ENCODE measurements around the gene DENND1C. TPM values are rescaled to one million over a fixed set of nuclear protein-coding genes. Genes with fewer than 3 reads are reported as not detected.
A peak's percentile ranks its signal among the peaks of the same experiment; 100 is the strongest.

The DENND1C gene
- polyA plus RNA-seq, 3 donors, result 11.2 to 60.2 (median 20.5) TPM

GRCh38 chr19:6480848-6481415, 655 bp downstream of the DENND1C start:
- TF ChIP-seq CTCF (IDR thresholded peaks at IDR 0.05), result no peak
- peaks cover 15 to 21% of the 10 kb centered on the region in 2 donors for H3K4me1 ChIP-seq (ENCODE audit: control insufficient read depth in 1 of 2, insufficient read depth in 2 of 2, low read length in 2 of 2)
- 6% methylated on average over 3 of the region's 10 CpGs for WGBS (ENCODE audit: insufficient coverage)
- H2AFZ ChIP-seq (ENCODE audit: insufficient read depth, low read depth, low read length, poor library complexity, severe bottlenecking), result peak overlapping the region; percentile 95
- Mint-ChIP-seq H3K4me1 (peaks cover 27% of the 10 kb centered on the region), H3K4me3 (peak overlapping the region; percentile 96 to 99), H3K36me3 (peaks cover 13 to 30% of the 10 kb centered on the region in 2 donors), H3K27ac (peak overlapping the region; percentile 83 to 99 (median 96)), H3K9me3 (peaks cover 0 to 8% (median 0%) of the 10 kb centered on the region in 7 donors), H3K27me3 (ENCODE audit: low read depth in 3 of 3) (peaks cover 0 to 7% (median 0%) of the 10 kb centered on the region in 3 donors)
- DNase-seq, result no peak
- peaks cover 20 to 29% of the 10 kb centered on the region in 2 donors for H3K36me3 ChIP-seq (replicated peaks in 1 of 2; ENCODE audit: control insufficient read depth in 1 of 2, insufficient read depth in 2 of 2, low read length in 2 of 2)
- H3K27ac ChIP-seq (ENCODE audit: low read depth in 1 of 2, low read length in 2 of 2), result peak overlapping the region; percentile 82 to 98
- intact Hi-C loops (cut with micrococcal nuclease), result no loop called here
- peak overlapping the region; percentile 95 for H3K9ac ChIP-seq (ENCODE audit: insufficient read depth, low read length, poor library complexity, severe bottlenecking)
- no peaks in the 10 kb centered on the region for H3K27me3 ChIP-seq (ENCODE audit: control insufficient read depth in 2 of 2, insufficient read depth in 2 of 2, low read length in 2 of 2)
- H3K4me2 ChIP-seq (replicated peaks; ENCODE audit: extremely low read depth, low read length, poor library complexity, severe bottlenecking), result peak overlapping the region; percentile 90
- H3K79me2 ChIP-seq (ENCODE audit: insufficient read depth, low read length), result peaks cover 13% of the 10 kb centered on the region
- no peaks in the 10 kb centered on the region for H3K9me3 ChIP-seq (replicated peaks in 1 of 2; ENCODE audit: control insufficient read depth in 1 of 2, insufficient read depth in 1 of 2, low read length in 2 of 2)
- H4K20me1 ChIP-seq (ENCODE audit: insufficient read depth, low read length), result no peaks in the 10 kb centered on the region
- peak overlapping the region; percentile 62 to 95 (median 89) for H3K4me3 ChIP-seq (replicated peaks in 1 of 3; ENCODE audit: low read depth in 2 of 3, low read length in 3 of 3)

- H3K9me3 ChIP-seq (replicated peaks in 1 of 2; ENCODE audit: control insufficient read depth in 1 of 2, insufficient read depth in 1 of 2, low read length in 2 of 2), result no peaks in the 10 kb centered on the region
- Mint-ChIP-seq H3K9me3 (peaks cover 0 to 8% (median 0%) of the 10 kb centered on the region in 7 donors), H3K4me1 (peaks cover 27% of the 10 kb centered on the region), H3K27ac (peak overlapping the region in 4 of 7 donors; percentile 4 to 46 (median 20)), H3K4me3 (no peak overlapping the region), H3K36me3 (peaks cover 17 to 39% of the 10 kb centered on the region in 2 donors), H3K27me3 (ENCODE audit: low read depth in 3 of 3) (peaks cover 0 to 7% (median 0%) of the 10 kb centered on the region in 3 donors)
- H2AFZ ChIP-seq (ENCODE audit: insufficient read depth, low read depth, low read length, poor library complexity, severe bottlenecking), result no peak overlapping the region
- no peak overlapping the region for H3K9ac ChIP-seq (ENCODE audit: insufficient read depth, low read length, poor library complexity, severe bottlenecking)
- H3K27ac ChIP-seq (ENCODE audit: low read depth in 1 of 2, low read length in 2 of 2), result no peak overlapping the region
- intact Hi-C loops (cut with micrococcal nuclease), result no loop called here
- H4K20me1 ChIP-seq (ENCODE audit: insufficient read depth, low read length), result no peaks in the 10 kb centered on the region
- 100% methylated on average over 2 of the region's 7 CpGs for WGBS (ENCODE audit: insufficient coverage)
- H3K4me1 ChIP-seq (ENCODE audit: control insufficient read depth in 1 of 2, insufficient read depth in 2 of 2, low read length in 2 of 2), result peaks cover 15 to 21% of the 10 kb centered on the region in 2 donors
- H3K36me3 ChIP-seq (replicated peaks in 1 of 2; ENCODE audit: control insufficient read depth in 1 of 2, insufficient read depth in 2 of 2, low read length in 2 of 2), result peaks cover 29 to 39% of the 10 kb centered on the region in 2 donors
- no peaks in the 10 kb centered on the region for H3K27me3 ChIP-seq (ENCODE audit: control insufficient read depth in 2 of 2, insufficient read depth in 2 of 2, low read length in 2 of 2)
- no peak overlapping the region for H3K4me2 ChIP-seq (replicated peaks; ENCODE audit: extremely low read depth, low read length, poor library complexity, severe bottlenecking)
- H3K79me2 ChIP-seq (ENCODE audit: insufficient read depth, low read length), result peaks cover 13% of the 10 kb centered on the region
- DNase-seq, result no peak
- no peak overlapping the region for H3K4me3 ChIP-seq (replicated peaks in 1 of 3; ENCODE audit: low read depth in 2 of 3, low read length in 3 of 3)
- no peak for TF ChIP-seq CTCF (IDR thresholded peaks at IDR 0.05)
These were observed 1.7 kb downstream of the DENND1C start for GRCh38 chr19:6479836-6480398.

All from CD14-positive monocyte (primary cell).